Measurements from ENCODE around the gene ANKRD39.
"Not testable (repeated sequence)": the region's sequence is repeated elsewhere in the genome, so short reads cannot be mapped to it uniquely, and the experiment has no call there.

The ANKRD39 gene

GRCh38 chr2:96869822-96870625 is 12.2 kb upstream of the ANKRD39 start, which contains the start of gene SEMA4C:
SEMA4C (minus strand) TSS chr2:96870080; CDS start chr2:96867886, 2,194 bp downstream.
- peak within 1 kb of the TSS; percentile 77 for H3K4me3 ChIP-seq (ENCODE audit: low read length)
- no peak for TF ChIP-seq ZNF274 (IDR thresholded peaks at IDR 0.05; ENCODE audit: low read depth, low read length)

- H3K4me3 ChIP-seq (ENCODE audit: low read length) = peak overlapping the region; percentile 77
- TF ChIP-seq ZNF274 (IDR thresholded peaks at IDR 0.05; ENCODE audit: low read depth, low read length) = no peak
Measured at GRCh38 chr2:96869281-96869821, 11.5 kb upstream of the ANKRD39 start.

GRCh38 chr2:96868555-96869280 is 10.9 kb upstream of the ANKRD39 start:
- peak overlapping the region; percentile 77 for H3K4me3 ChIP-seq (ENCODE audit: low read length)
- TF ChIP-seq ZNF274 (IDR thresholded peaks at IDR 0.05; ENCODE audit: low read depth, low read length) = no peak

GRCh38 chr2:96867756-96868554 is 10.1 kb upstream of the ANKRD39 start:
- peak overlapping the region; percentile 77 for H3K4me3 ChIP-seq (ENCODE audit: low read length)
- TF ChIP-seq ZNF274 (IDR thresholded peaks at IDR 0.05; ENCODE audit: low read depth, low read length) = no peak

GRCh38 chr2:96866986-96867755 is 9.4 kb upstream of the ANKRD39 start:
- peak overlapping the region; percentile 77; the same call in 1 of the 2 replicates for H3K4me3 ChIP-seq (ENCODE audit: low read length)
- TF ChIP-seq ZNF274 (IDR thresholded peaks at IDR 0.05; ENCODE audit: low read depth, low read length) = no peak

- H3K4me3 ChIP-seq (ENCODE audit: low read length) = peak overlapping the region; percentile 77; the same call in 1 of the 2 replicates
- TF ChIP-seq ZNF274 (IDR thresholded peaks at IDR 0.05; ENCODE audit: low read depth, low read length) = no peak
Measured at GRCh38 chr2:96866586-96866985, 8.8 kb upstream of the ANKRD39 start.

GRCh38 chr2:96866149-96866548 is 8.3 kb upstream of the ANKRD39 start:
- no peak overlapping the region for H3K4me3 ChIP-seq (ENCODE audit: low read length)
- no peak for TF ChIP-seq ZNF274 (IDR thresholded peaks at IDR 0.05; ENCODE audit: low read depth, low read length)

GRCh38 chr2:96865654-96866053 is 7.8 kb upstream of the ANKRD39 start:
- H3K4me3 ChIP-seq (ENCODE audit: low read length) = no peak overlapping the region
- TF ChIP-seq ZNF274 (IDR thresholded peaks at IDR 0.05; ENCODE audit: low read depth, low read length) = no peak

GRCh38 chr2:96864343-96865091 is 6.7 kb upstream of the ANKRD39 start:
- TF ChIP-seq ZNF274 (IDR thresholded peaks at IDR 0.05; ENCODE audit: low read depth, low read length) = no peak
- H3K4me3 ChIP-seq (ENCODE audit: low read length) = no peak overlapping the region

- TF ChIP-seq ZNF274 (IDR thresholded peaks at IDR 0.05; ENCODE audit: low read depth, low read length) = no peak
- no peak overlapping the region for H3K4me3 ChIP-seq (ENCODE audit: low read length)
Measured at GRCh38 chr2:96863575-96864342, 5.9 kb upstream of the ANKRD39 start.

- not testable (repeated sequence) for H3K4me3 ChIP-seq (ENCODE audit: low read length)
Measured at GRCh38 chr2:96863056-96863455, 5.2 kb upstream of the ANKRD39 start.

GRCh38 chr2:96861074-96861473 is 3.3 kb upstream of the ANKRD39 start:
- TF ChIP-seq ZNF274 (IDR thresholded peaks at IDR 0.05; ENCODE audit: low read depth, low read length) = no peak
- H3K4me3 ChIP-seq (ENCODE audit: low read length) = no peak overlapping the region
